Measurements from ENCODE around the gene EXO5. TPM values are rescaled to one million over a fixed set of nuclear protein-coding genes. Genes with fewer than 3 reads are reported as not detected.
A peak's percentile ranks its signal among the peaks of the same experiment; 100 is the strongest.

The EXO5 gene
- polyA plus RNA-seq, 1 donor from 2014 or later, result 14.1 TPM

- no peaks in the 10 kb centered on the region for H3F3A ChIP-seq (ENCODE audit: insufficient read depth, low read length, poor library complexity, severe bottlenecking)
- H3K4me2 ChIP-seq (ENCODE audit: low read length), result peak overlapping the region; percentile 57
- peak overlapping the region; percentile 70 for H3K9ac ChIP-seq (ENCODE audit: low read length)
- no peaks in the 10 kb centered on the region for H3K27me3 ChIP-seq (ENCODE audit: insufficient read depth, low read depth, low read length)
- H3K36me3 ChIP-seq (ENCODE audit: insufficient read depth, low read length), result no peaks in the 10 kb centered on the region
- TF ChIP-seq TAF1 (IDR thresholded peaks at IDR 0.05; ENCODE audit: low read depth) (no peak), EP300 (conservative IDR thresholded peaks at IDR 0.05; ENCODE audit: poor library complexity, severe bottlenecking) (no peak), POLR2AphosphoS5 (IDR thresholded peaks at IDR 0.05) (no peak), REST (IDR thresholded peaks at IDR 0.05; ENCODE audit: borderline replicate concordance) (no peak), RAD21 (conservative IDR thresholded peaks at IDR 0.05) (no peak), EZH2 (IDR thresholded peaks at IDR 0.05; ENCODE audit: borderline replicate concordance, insufficient read depth, low read length, poor library complexity, severe bottlenecking) (no peak)
- peak overlapping the region; percentile 38 for H3K27ac ChIP-seq (ENCODE audit: low read length)
- H2AFZ ChIP-seq (ENCODE audit: low read depth, low read length), result peak overlapping the region; percentile 66
- peaks cover 3% of the 10 kb centered on the region for H3K9me3 ChIP-seq (ENCODE audit: low read length)
- no peaks in the 10 kb centered on the region for H4K20me1 ChIP-seq (ENCODE audit: insufficient read depth)
- peak overlapping the region; percentile 74 for H3K4me3 ChIP-seq (ENCODE audit: low read length)
- no peaks in the 10 kb centered on the region for H3K79me2 ChIP-seq (replicated peaks; ENCODE audit: insufficient read depth, low read length)
- no peaks in the 10 kb centered on the region for H3K9me2 ChIP-seq (ENCODE audit: insufficient read depth, low read length)
Observed at GRCh38 chr1:40477678-40478053, 30.9 kb upstream of the EXO5 start.

GRCh38 chr1:40478276-40478675 lies 30.3 kb upstream of the EXO5 start:
- Histone ChIP-seq H3K79me2 (replicated peaks; ENCODE audit: insufficient read depth, low read length) (no peaks in the 10 kb centered on the region), H3K4me3 (ENCODE audit: low read length) (peak overlapping the region; percentile 74), H3K9ac (ENCODE audit: low read length) (no peak overlapping the region), H3K9me3 (ENCODE audit: low read length) (peaks cover 3% of the 10 kb centered on the region), H3K4me2 (ENCODE audit: low read length) (peak overlapping the region; percentile 57), H4K20me1 (ENCODE audit: insufficient read depth) (no peaks in the 10 kb centered on the region), H3K27ac (ENCODE audit: low read length) (no peak overlapping the region), H3F3A (ENCODE audit: insufficient read depth, low read length, poor library complexity, severe bottlenecking) (no peaks in the 10 kb centered on the region), H3K36me3 (ENCODE audit: insufficient read depth, low read length) (peaks cover 2% of the 10 kb centered on the region), H3K9me2 (ENCODE audit: insufficient read depth, low read length) (no peaks in the 10 kb centered on the region), H2AFZ (ENCODE audit: low read depth, low read length) (no peak overlapping the region), H3K27me3 (ENCODE audit: insufficient read depth, low read depth, low read length) (no peaks in the 10 kb centered on the region)
- no peak for TF ChIP-seq RAD21 (conservative IDR thresholded peaks at IDR 0.05)
- TF ChIP-seq EZH2 (IDR thresholded peaks at IDR 0.05; ENCODE audit: borderline replicate concordance, insufficient read depth, low read length, poor library complexity, severe bottlenecking), result no peak
- no peak for TF ChIP-seq EP300 (conservative IDR thresholded peaks at IDR 0.05; ENCODE audit: poor library complexity, severe bottlenecking)
- TF ChIP-seq POLR2AphosphoS5 (IDR thresholded peaks at IDR 0.05), result no peak

DNA sequence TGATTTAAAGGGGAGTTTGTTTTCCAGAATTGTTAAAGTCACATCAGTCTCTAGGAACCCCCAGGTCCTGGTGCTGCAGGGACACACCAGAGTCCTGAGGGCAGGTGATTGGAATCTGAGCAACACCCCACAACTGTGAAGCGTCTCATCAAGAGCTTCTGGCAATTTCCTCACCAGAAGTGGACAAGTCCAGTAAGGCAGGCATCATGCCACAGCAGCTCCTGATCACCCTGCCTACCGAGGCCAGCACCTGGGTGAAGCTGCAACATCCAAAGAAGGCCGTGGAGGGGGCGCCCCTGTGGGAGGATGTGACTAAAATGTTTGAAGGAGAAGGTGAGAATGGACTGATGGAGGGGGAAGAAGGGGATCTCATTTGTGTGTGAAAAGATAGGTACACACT lies 29.4 kb upstream of the EXO5 start:
- H3K9me3 ChIP-seq (ENCODE audit: low read length), result peaks cover 3% of the 10 kb centered on the region
- H3K4me2 ChIP-seq (ENCODE audit: low read length), result no peak overlapping the region
- no peaks in the 10 kb centered on the region for H3K79me2 ChIP-seq (replicated peaks; ENCODE audit: insufficient read depth, low read length)
- no peak overlapping the region for H3K9ac ChIP-seq (ENCODE audit: low read length)
- H2AFZ ChIP-seq (ENCODE audit: low read depth, low read length), result no peak overlapping the region
- H3K36me3 ChIP-seq (ENCODE audit: insufficient read depth, low read length), result peaks cover 4% of the 10 kb centered on the region
- H3K4me3 ChIP-seq (ENCODE audit: low read length), result peak overlapping the region; percentile 74
- no peaks in the 10 kb centered on the region for H3F3A ChIP-seq (ENCODE audit: insufficient read depth, low read length, poor library complexity, severe bottlenecking)
- H3K9me2 ChIP-seq (ENCODE audit: insufficient read depth, low read length), result no peaks in the 10 kb centered on the region
- H3K27me3 ChIP-seq (ENCODE audit: insufficient read depth, low read depth, low read length), result no peaks in the 10 kb centered on the region
- TF ChIP-seq RAD21 (conservative IDR thresholded peaks at IDR 0.05) (no peak), TAF1 (IDR thresholded peaks at IDR 0.05; ENCODE audit: low read depth) (no peak), EZH2 (IDR thresholded peaks at IDR 0.05; ENCODE audit: borderline replicate concordance, insufficient read depth, low read length, poor library complexity, severe bottlenecking) (no peak), MXI1 (conservative IDR thresholded peaks at IDR 0.05; ENCODE audit: poor library complexity, severe bottlenecking) (no peak), POLR2AphosphoS5 (IDR thresholded peaks at IDR 0.05) (no peak), CTCF (IDR thresholded peaks at IDR 0.05; ENCODE audit: poor library complexity, severe bottlenecking) (no peak), EP300 (conservative IDR thresholded peaks at IDR 0.05; ENCODE audit: poor library complexity, severe bottlenecking) (no peak), SMC3 (conservative IDR thresholded peaks at IDR 0.05; ENCODE audit: poor library complexity) (no peak)
- no peaks in the 10 kb centered on the region for H4K20me1 ChIP-seq (ENCODE audit: insufficient read depth)
- no peak overlapping the region for H3K27ac ChIP-seq (ENCODE audit: low read length)

Data from neural cell (in vitro differentiated cells).